Endothelial cell of hepatic sinusoid (primary cell): ENCODE data around the gene NFU1.
"Not testable (repeated sequence)": the region's sequence is repeated elsewhere in the genome, so short reads cannot be mapped to it uniquely, and the experiment has no call there.

Experiments
- in situ Hi-C: cut with HindIII; loops from 2 replicates; pipeline ENCODE4 v1.10.0; 2017; ENCODE audit warnings: low sequenced_read_pairs

Gene NFU1

DNA sequence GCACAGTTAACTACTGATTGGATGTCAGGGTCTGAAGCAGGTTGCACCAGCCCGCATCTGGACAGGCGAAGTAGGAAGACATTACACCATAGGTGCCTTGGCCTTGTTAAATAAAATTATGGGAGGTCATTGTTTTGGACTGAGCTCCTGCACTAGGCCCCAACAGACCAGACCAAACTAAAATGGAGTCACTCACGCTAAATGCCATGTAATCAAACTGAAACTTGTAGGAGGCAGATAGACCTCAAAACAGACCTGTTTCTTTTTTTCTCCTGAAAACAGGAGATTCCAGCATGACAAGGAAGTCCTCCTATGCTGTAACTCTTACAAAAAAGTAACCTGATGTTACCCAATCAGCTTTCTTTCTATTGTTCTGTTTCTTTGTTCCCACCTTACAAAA is 15.5 kb upstream of the NFU1 start:
- in situ Hi-C loops = no loop called here

DNA sequence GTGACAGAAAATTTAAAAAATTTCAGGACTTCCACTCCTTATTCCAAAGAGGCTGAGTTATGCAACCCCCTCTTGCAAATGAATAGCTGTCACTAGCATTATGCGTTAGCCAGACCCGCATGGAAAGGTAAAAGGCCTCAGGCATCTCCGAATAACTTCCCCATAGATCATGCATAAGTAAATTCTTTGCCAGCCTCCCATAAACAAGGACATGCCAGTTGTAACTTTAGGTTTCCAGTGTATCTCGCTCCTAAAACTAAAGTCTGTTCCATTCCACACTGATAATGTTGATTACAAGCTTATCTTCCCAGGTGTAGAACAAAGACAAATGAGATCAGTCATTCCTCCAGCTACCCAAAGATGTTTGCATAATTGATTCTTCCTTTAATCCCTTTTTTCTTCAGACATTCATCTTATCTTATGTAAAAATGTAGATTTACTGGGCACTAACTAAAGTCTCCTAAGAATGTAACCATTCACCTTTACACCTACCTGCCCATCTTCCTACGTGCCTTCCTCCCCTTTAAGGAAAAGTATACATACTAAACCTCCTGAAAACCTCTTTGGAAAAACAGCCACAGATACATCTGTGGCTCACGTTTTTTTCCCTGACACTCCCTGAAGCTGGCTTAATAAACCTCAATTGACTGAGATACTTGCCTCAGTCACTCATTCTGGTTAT is 13.6 kb upstream of the NFU1 start:
- in situ Hi-C loops = no loop called here

DNA sequence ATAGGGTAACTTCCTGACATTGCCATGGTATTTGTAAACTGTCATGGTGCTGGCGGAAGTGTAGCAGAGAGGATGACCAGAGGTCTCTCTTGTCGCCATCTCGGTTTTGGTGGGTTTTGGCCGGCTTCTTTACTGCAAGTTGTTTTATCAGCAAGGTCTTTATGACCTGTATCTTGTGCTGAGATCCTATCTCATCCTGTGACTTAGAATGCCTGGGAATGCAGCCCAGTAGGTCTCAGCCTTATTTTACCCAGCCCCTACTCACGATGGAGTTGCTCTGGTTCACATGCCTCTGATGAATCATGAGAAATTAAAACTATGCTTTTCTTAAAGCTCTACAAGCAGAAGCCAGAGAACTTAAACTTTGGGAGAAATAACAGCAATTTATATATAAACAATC is 12.7 kb upstream of the NFU1 start:
- in situ Hi-C loops = no loop called here

DNA sequence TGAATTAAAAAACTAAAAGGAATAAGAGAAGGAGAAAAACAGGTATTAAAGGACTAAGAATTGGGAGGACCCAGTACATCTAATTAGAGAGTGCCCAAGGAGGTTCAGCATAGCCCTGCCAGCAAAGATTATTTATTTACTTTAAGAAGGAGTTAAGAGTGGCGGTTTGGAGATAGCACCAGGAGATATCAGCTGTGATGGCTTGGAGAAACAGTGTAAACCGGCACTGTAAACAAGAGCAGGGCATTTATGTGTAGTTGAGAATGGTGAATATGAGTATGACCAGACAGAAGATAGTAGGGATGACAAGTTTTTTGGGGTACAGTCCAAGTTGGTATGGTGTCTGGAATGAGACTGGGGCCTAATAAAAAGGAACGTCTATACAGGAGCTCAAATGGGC is 6.4 kb upstream of the NFU1 start:
- in situ Hi-C loops = not testable (repeated sequence)

DNA sequence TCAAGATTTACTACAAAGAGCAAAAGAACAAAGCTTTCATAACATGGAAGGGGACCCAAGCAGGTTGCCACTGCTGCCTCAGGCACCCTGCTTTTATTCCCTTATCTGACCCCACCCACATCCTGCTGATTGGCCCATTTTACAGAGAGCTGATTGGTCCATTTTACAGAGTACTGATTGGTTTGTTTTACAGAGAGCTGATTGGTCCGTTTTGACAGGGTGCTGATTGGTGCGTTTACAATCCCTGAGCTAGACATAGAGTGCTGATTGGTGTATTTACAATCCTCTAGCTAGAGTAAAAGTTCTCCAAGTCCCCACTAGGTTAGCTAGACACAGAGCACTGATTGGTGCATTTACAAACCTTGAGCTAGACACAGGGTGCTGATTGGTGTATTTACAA is 2.3 kb upstream of the NFU1 start:
- in situ Hi-C loops = loop anchor here (5.0 kb wide), 2 partner anchors 33 to 62 kb away; no protein-coding TSS in a partner anchor

DNA sequence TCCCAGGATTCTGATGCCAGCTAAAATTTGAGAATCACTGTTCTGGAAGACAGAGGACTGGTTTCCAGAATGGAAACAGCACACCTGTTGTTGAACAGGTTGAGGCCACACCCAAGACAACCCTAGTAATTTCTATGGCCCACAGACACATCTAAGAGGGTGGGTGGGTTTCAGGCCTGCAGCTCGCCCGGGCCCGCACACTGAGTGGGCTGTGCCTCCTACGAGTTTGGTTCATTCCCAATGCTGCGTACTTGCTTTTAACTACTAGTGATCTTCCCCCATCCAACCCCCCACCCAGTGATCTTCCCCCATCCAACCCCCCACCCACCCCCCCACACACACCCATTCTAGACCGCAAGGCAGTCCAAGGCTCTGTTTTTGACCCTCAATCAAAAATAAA is 1.3 kb upstream of the NFU1 start:
- in situ Hi-C loops = loop anchor here (5.0 kb wide), 2 partner anchors 34 to 61 kb away; no protein-coding TSS in a partner anchor

DNA sequence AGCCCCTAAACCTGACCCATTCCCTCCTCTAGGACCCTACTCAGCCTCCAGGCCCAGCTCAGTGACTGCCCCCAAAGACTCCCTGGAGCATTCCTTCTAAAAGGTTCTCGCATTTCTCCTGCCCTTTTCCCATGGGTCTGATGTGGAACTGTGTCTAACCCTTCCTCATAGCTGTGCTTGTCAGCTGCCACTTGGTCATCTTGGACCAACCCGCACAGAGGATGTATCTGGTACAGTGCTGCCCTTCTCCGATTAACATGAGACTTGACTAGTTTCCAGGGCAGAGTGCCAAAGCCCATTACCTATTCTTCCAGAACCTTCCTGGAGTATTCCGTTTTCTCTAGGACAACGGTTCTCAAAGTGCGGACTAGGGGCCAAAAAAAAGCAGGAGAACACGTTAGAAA is 518 bp upstream of the NFU1 start:
- in situ Hi-C loops = loop anchor here (5.0 kb wide), 2 partner anchors 35 to 60 kb away; no protein-coding TSS in a partner anchor

DNA sequence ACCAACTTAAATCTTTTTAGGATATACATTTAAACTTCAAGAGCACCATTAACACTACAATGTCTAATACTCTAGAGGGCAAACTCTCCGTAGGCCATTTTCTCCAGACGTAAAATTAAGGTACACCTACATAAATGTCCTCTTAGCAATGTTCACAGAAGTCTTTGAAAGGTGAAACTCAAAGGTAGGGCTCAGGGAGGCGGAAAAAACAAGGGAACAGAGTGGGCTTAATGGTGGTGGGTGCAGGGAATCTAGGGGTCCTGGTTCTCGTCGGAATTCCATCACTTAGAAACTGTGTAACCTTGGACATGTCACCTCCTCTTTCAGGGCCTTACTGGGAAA is 668 bp downstream of the NFU1 start:
- in situ Hi-C loops = loop anchor here (5.0 kb wide), 2 partner anchors 36 to 59 kb away; no protein-coding TSS in a partner anchor

DNA sequence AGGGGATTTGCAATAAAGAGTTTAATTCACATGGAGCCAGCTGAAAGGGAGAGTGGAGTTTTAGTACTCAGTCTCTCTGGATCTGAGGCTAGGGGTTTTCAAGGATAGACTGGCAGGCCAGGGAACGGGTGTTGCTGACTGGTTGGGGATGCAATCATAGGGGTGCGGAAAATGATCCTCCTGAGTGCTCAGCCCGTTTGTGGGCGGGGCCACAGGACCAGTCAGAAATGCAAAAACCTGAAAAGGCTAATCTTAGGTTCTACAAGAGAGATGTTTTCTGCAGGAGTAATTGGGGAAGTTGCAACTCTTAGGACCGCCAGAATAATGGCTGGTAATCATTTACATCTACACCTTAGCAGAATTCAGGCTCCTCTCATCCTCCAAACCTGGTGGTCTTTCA is 2.5 kb downstream of the NFU1 start:
- in situ Hi-C loops = loop anchor here (5.0 kb wide), 2 partner anchors 38 to 57 kb away; no protein-coding TSS in a partner anchor

DNA sequence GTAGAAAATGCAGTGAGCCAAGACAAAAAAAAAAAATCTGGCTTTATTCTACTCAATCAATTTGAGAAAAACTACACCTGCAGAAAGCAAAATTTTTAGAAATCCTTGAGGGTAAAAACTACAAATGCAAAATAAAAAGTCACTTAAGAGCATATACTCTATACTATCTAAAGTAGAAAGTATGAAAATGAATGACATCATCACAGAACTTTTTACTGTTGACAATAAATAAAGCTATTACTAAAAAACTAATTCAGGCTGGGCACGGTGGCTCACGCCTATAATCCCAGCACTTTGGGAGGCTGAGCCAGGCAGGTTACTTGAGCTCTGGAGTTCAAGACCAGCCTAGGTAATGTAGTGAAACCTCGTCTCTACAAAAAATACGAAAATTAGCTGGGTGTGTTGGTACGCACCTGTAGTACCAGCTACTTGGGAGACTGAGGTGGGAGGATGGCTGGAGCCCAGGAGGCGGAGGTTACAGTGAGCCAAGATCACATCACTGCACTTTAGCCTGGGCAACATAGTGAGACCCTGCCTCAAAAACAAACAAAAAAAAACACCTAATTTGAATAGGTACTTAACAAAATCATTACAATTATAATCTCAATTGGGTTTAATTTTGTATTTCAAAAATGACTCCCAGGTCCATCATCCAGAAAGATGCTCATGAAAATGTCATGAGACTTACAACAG is 7.6 kb downstream of the NFU1 start:
- in situ Hi-C loops = no loop called here

DNA sequence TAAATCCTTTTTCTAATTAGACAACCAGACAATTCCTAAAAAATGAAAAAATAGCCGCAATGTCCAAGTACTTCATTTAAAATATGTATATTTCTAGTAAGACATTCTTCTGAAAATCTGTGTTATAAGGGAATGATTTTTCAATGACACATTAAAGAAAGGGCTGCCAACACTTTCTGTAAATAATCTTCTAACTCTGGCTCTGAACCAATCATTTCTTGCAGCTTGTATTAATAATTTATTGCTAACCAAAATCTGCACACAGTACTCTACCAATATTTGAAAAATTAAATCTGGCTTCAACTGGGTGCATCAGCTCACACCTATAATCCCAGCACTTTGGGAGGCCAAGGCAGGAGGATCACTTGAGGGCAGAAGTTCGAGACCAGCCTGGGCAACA is 8.3 kb downstream of the NFU1 start:
- in situ Hi-C loops = no loop called here

DNA sequence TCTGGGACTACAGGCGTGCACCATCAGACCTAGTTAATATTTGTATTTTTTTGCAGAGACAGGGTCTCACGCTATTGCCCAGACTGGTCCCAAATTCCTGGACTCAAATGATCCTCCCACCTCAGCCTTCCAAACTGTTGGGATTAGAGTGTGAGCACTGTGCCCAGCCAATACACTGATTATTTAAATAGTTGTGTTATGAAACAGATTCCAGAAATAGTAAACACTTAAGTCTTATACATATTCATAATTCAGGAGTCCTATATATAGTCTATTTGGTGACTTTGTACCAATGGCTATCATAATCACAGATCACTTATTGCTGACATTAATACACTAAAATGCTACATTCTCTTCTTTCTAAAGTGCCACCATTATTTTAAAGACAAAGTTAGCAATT is 12.8 kb downstream of the NFU1 start:
- in situ Hi-C loops = no loop called here

DNA sequence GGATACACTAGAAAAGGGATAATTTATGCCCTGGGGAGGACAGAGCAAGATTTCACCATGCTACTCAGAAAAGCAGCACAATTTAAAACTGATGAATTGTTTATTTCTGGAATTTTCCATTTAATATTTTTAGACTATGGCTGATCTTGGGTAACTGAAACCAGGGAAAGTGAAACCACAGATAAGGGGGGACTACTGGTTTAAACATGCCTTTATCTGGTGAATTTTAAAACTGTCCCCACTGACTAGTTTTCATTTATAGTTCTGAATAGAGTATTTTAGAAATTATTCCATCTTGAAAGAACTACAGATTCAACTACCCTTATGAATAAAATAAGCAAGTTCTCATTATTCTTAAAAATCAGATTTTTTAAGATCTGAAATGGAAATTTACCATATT is 15.0 kb downstream of the NFU1 start:
- in situ Hi-C loops = no loop called here

DNA sequence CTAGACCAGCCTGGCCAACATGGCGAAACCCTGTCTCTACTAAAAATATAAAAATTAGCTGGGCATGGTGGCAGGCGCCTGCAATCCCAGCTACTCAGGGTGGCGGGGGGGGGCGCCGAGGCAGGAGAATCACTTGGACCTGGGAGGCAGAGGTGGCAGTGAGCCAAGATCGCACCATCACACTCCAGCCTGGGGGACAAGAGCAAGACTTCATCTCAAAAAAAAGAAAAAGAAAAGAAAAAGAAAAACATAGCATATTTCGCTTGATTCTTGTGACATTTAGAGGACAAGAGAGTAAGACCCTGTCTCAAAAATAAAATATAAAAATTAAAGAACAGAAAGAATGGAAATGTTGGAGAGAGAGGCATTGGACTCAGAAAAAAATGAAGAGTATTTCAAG is 18.1 kb downstream of the NFU1 start:
- in situ Hi-C loops = not testable (repeated sequence)

DNA sequence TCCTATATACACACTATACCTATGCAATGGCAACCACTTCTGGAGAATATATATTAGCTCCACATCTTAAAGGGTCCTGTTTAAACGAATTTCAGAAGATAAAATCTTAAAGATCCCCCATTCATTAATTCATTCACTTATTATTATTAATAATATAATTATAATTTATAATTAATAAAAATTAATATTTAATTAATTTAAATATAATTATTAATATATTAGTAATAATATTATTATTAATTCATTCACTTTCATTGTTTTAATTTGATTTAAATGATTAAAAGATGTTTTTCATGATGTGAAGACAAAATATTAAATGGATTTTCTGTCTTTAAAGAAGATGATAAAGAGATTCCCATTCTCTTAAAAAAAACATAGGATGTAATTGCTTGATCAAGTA is 21.1 kb downstream of the NFU1 start:
- in situ Hi-C loops = no loop called here

DNA sequence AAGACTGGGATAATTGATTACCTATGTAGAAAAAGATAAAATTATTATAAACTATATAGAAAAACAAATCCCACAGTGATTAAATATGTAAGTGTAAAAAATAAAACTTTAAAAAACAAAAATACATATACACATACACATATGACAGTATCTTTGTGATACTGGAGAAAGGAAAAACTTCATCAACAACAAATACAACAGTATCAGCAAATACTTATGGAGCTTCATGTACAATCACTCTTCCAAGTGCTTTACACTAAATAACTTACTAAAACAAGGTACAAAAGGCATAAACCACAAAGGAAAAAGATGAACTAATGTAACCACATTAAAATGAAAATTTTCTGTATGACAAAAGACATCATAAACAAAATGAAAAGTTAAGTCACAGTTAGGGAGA is 26.1 kb downstream of the NFU1 start:
- in situ Hi-C loops = no loop called here

DNA sequence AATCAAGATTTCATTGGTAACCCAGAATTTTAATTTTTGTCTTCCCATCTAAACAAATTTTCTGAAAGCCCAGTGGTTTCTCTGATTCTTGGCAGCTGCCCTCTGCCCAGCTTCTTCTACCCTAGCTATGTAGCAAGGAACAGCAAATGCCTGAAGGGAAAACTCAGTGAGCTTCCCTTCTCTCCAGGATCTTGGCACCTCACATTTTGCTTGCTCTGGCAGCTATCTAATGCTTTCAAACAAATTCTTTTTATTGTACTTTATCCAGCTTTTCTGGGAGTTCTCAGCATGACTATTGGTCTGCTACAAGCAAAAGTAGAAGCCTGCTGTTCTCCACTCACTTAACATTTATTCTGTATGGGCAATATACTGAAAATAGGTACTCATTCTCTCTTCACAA is 31.9 kb downstream of the NFU1 start:
- in situ Hi-C loops = no loop called here

DNA sequence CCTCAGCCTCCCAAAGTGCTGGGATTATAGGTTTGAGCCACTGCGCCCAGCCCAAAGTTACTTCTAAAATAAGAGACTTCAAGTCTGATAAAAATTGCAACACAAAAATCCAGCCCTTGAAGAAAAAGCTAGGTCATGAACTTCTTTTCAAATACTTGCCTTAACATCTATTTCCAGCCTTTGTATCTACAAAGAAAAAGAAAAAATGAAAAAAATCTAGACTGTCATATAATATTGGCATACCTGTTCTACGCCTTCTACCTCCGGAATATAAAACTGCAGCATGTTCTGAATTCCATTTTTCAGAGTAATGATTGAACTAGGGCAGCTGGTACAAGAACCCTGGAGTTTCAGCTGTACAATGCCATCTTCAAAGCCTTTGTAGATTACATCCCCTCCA is 37.1 kb downstream of the NFU1 start:
- in situ Hi-C loops = no loop called here

DNA sequence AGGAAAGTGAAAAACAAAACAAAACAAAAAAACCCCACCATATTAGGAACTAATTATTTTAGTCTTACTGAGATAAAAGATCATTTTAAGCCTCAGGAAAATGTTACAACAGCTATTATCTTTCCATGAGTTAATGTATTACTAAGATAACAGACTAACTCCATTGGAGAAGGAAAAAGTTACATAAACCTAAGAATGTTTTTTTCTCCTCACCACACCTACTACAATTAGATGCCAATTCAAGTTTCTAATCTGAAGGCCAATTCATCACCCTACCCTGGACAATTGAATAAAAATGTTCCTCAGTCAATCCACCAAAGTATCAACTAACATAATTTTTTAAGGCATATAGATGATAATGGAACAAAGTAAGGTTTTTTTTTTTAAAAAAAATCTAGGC is 40.0 kb downstream of the NFU1 start:
- in situ Hi-C loops = no loop called here

DNA sequence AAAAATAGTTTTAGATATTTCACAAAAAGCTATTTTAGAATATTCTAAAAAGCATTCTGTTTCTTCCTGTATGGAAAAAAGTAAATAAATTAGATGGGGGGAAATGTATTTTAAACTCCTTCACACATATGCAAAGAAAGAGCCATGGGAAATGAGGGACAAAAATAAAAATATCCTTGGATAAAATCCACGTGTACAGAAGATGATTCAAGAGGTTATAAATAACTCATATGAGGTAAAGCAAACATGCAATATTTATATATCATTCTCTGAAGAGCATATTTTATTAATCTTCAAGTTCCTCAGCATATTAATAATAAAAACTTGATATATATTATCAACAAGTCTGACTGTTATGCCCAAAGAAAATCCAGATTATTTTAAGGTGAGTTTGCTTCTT is 41.4 kb downstream of the NFU1 start:
- in situ Hi-C loops = no loop called here

DNA sequence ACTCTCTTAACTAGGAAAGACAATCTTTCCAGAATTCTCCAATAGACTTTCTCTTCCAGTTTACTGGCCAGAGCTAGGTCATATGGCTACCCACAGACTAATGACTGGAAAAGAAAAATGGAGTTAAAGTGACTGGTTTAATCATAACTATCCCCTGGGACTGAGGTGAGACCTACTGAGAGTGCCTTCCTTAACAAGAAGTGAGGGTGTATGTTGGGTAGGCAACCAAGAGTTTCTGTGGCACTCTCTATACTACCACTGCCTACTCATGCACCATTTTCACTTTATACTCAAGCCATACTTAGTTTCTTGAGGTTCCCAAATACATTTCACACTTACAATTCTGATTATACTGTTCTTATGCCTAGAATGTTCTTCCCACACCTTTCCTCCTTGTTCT is 43.3 kb downstream of the NFU1 start:
- in situ Hi-C loops = no loop called here

DNA sequence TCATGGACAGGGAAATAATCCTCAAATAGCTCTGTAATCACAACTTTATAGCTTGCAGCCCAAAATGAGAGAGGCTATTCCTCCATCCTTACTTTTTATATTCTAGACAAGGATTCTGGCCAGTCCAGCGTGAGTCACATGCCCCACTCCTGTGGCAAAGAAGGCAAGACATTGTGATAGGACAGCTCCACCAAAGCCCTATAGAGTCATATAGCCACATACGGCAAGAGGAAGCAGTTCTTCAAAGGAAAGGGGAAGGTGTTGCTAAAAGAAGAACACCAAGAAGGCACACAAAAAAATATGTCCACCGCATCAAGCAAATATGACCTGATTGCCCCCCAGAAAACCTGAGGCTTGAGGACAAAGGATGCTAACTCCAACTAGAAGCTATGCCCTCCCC is 46.8 kb downstream of the NFU1 start:
- in situ Hi-C loops = no loop called here

DNA sequence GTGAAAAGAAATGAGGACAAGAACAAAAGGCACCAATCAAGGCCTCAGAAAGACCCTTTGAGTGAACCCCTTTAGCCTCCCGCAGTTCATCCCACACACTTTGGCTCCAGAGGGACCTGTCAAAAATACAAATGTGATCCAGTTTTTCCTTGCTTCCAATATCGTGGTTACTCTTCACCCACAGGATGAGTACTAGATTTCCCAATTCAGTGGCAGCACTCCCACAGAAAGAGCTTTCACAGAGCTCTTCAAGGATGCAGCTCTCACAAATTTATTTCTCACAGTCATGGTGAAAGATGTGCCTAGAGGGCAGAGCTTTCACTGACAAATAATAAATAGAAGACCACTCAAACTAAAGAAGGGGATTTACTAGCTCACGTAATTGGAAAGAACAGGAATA is 47.2 kb downstream of the NFU1 start:
- in situ Hi-C loops = no loop called here
